HepG2 (cell line): Measurements from ENCODE around the gene PIWIL1. TPM values are rescaled to one million over a fixed set of nuclear protein-coding genes. Genes with fewer than 3 reads are reported as not detected.

ENCODE experiments used
- ATAC-seq: fragments of 200-7000 bp; cut with Tn5 transposase; 3 replicates; pipeline ENCODE4 v1.9.1; 2020; ENCODE audit warnings: mild to moderate bottlenecking, moderate library complexity
- BruUV-seq: library from RNA; stranded (reverse); fragments of 400-500 nt; replicated peaks from 2 replicates; lab custom pipeline; 2021; lab: Mats Ljungman, UMichigan
- CTCF ChIA-PET: fragments of 300-600 bp; formaldehyde crosslinking; extraction: SDS; loops from one replicate; lab custom pipeline; 2021; ENCODE audit warnings: low total read pairs, inconsistent platforms, low intra/inter-chr PET ratio; lab: Yijun Ruan, JAX
- POLR2A ChIA-PET: fragments of 350-600 bp; sonication (Branson Sonifier 250); formaldehyde crosslinking; loops from one replicate; lab custom pipeline; 2020; ENCODE audit warnings: antibody characterized with exemption, inconsistent platforms; lab: Yijun Ruan, JAX
- DNase-seq: peaks from one replicate; pipeline ENCODE4 v3.0.0-alpha.2; 2015; ENCODE audit warnings: low spot score
- FAIRE-seq: peaks from 3 replicates; lab custom pipeline; 2011; peaks lifted over from hg19 to GRCh38; lab: Jason Lieb, UNC
- H2AFZ ChIP-seq: one replicate; pipeline ENCODE4 v1.6.1; 2011; ENCODE audit warnings: low read length, inconsistent platforms
- H3K27ac ChIP-seq: fragments of 300-600 bp; 3 replicates; pipeline ENCODE4 v1.8.0; 2011; ENCODE audit warnings: mixed run types, mild to moderate bottlenecking, mixed read lengths, low read length, inconsistent platforms; ENCODE audit not compliant: insufficient read depth; ENCODE audit errors: extremely low read length
- H3K27me3 ChIP-seq, 2 experiments: fragments of 200-600 bp in 1 of 2; 2 replicates in 1 of 2; 3 replicates in 1 of 2; pipeline versions ENCODE4 v1.6.0 to v1.8.0; 2011; ENCODE audit warnings: low read length in 2 of 2, mild to moderate bottlenecking in 2 of 2, moderate library complexity in 2 of 2, inconsistent platforms in 1 of 2; ENCODE audit not compliant: insufficient read depth in 2 of 2, control insufficient read depth in 1 of 2
- H3K36me3 ChIP-seq, 2 experiments: fragments of 200-600 bp in 1 of 2; replicated peaks in 1 of 2; 2 replicates in 1 of 2; 3 replicates in 1 of 2; pipeline versions ENCODE4 v1.5.1 to v1.8.0; 2011; ENCODE audit warnings: low read length in 2 of 2, inconsistent platforms in 1 of 2; ENCODE audit not compliant: insufficient read depth in 2 of 2, control insufficient read depth in 1 of 2
- H3K4me1 ChIP-seq: 2 replicates; pipeline ENCODE4 v1.5.1; 2012; ENCODE audit warnings: low read length, inconsistent platforms; ENCODE audit not compliant: insufficient read depth
- H3K4me2 ChIP-seq: 2 replicates; pipeline ENCODE4 v1.6.0; 2011; ENCODE audit warnings: low read depth, low read length, inconsistent platforms
- H3K4me3 ChIP-seq, 3 experiments: fragments of 200-600 bp in 1 of 3; sonication (generic), shearing (Covaris generic) in 1 of 3; replicated peaks in 1 of 3; 2 replicates each; pipeline ENCODE4 v1.5.1; 2011 to 2016; ENCODE audit warnings: low read length in 3 of 3, inconsistent platforms in 2 of 3, low read depth in 2 of 3, mild to moderate bottlenecking in 2 of 3, control low read depth in 1 of 3, mixed read lengths in 1 of 3; ENCODE audit not compliant: insufficient read depth in 1 of 3
- H3K79me2 ChIP-seq: one replicate; pipeline ENCODE4 v1.6.1; 2011; ENCODE audit warnings: low read length, inconsistent platforms; ENCODE audit not compliant: insufficient read depth
- H3K9ac ChIP-seq: 2 replicates; pipeline ENCODE4 v1.6.0; 2011; ENCODE audit warnings: mild to moderate bottlenecking, low read depth, low read length, inconsistent platforms; ENCODE audit not compliant: insufficient read depth
- H3K9me3 ChIP-seq: 2 replicates; pipeline ENCODE4 v1.5.1; 2012; ENCODE audit warnings: mild to moderate bottlenecking, low read length
- H4K20me1 ChIP-seq: 2 replicates; pipeline ENCODE4 v1.6.0; 2011; ENCODE audit warnings: inconsistent platforms, mild to moderate bottlenecking, low read length, moderate library complexity; ENCODE audit not compliant: insufficient read depth
- DR1 ChIP-seq: sonication (generic); formaldehyde crosslinking; IDR thresholded peaks from 2 replicates; pipeline ENCODE4 v1.8.0; 2021; ENCODE audit warnings: mild to moderate bottlenecking, missing genetic modification reagents, inconsistent platforms
- HNRNPL ChIP-seq: fragments of 200-400 bp; formaldehyde crosslinking; IDR thresholded peaks from 2 replicates; pipeline ENCODE4 v1.6.1; 2017; ENCODE audit warnings: mild to moderate bottlenecking, low read depth, low read length
- ISL2 ChIP-seq: sonication (generic); formaldehyde crosslinking; IDR thresholded peaks from 2 replicates; pipeline ENCODE4 v1.5.0; 2020; ENCODE audit warnings: missing genetic modification reagents
- KAT8 ChIP-seq: IDR thresholded peaks from 2 replicates; pipeline ENCODE4 v1.6.1; 2016; ENCODE audit warnings: missing genetic modification reagents, missing compliant biosample characterization
- KDM3A ChIP-seq: IDR thresholded peaks from 2 replicates; pipeline ENCODE4 v1.6.1; 2018; ENCODE audit warnings: low read depth, missing compliant biosample characterization
- MXD4 ChIP-seq: IDR thresholded peaks from 2 replicates; pipeline ENCODE4 v1.6.1; 2016; ENCODE audit warnings: mild to moderate bottlenecking, missing biosample characterization, missing genetic modification reagents
- NFRKB ChIP-seq: fragments of 450-650 bp; IDR thresholded peaks from 2 replicates; pipeline ENCODE4 v1.6.1; 2017
- RXRA ChIP-seq: sonication (generic); formaldehyde crosslinking; IDR thresholded peaks from 2 replicates; pipeline ENCODE4 v1.5.1; 2020; ENCODE audit warnings: missing genetic modification reagents
- SOX6 ChIP-seq, 2 experiments: fragments of 450-650 bp in 1 of 2; sonication (generic) in 1 of 2; formaldehyde crosslinking in 1 of 2; IDR thresholded peaks; 2 replicates each; pipeline versions ENCODE4 v1.4.0 to v1.6.1; 2017 to 2020; ENCODE audit warnings: antibody characterized with exemption in 1 of 2, mild to moderate bottlenecking in 1 of 2, missing genetic modification reagents in 1 of 2
- SRSF4 ChIP-seq: fragments of 200-400 bp; formaldehyde crosslinking; IDR thresholded peaks from one replicate; pipeline ENCODE4 v1.6.1; 2018; ENCODE audit warnings: mild to moderate bottlenecking, low read depth, low read length, moderate library complexity; ENCODE audit not compliant: poor library complexity, severe bottlenecking
- TAF15 ChIP-seq: fragments of 200-400 bp; formaldehyde crosslinking; IDR thresholded peaks from one replicate; pipeline ENCODE4 v1.6.1; 2018; ENCODE audit warnings: mild to moderate bottlenecking, low read depth, low read length; ENCODE audit not compliant: poor library complexity, severe bottlenecking
- YY1 ChIP-seq: IDR thresholded peaks from 2 replicates; pipeline ENCODE4 v1.6.1; 2011; ENCODE audit warnings: low read length, low read depth, moderate library complexity, mild to moderate bottlenecking; ENCODE audit not compliant: insufficient read depth, insufficient replicate concordance
- ZFX ChIP-seq: sonication (generic); formaldehyde crosslinking; IDR thresholded peaks from 2 replicates; pipeline ENCODE4 v1.4.0; 2020; ENCODE audit warnings: mild to moderate bottlenecking, low read depth, missing genetic modification reagents, moderate library complexity
- ZNF160 ChIP-seq: sonication (generic); formaldehyde crosslinking; IDR thresholded peaks from 2 replicates; pipeline ENCODE4 v1.8.0; 2022; ENCODE audit warnings: mild to moderate bottlenecking, inconsistent platforms, missing genetic modification reagents
- ZNF317 ChIP-seq: sonication (generic); formaldehyde crosslinking; IDR thresholded peaks from 2 replicates; pipeline ENCODE4 v1.5.0; 2020; ENCODE audit warnings: mild to moderate bottlenecking, missing genetic modification reagents
- ZNF749 ChIP-seq: sonication (generic); formaldehyde crosslinking; IDR thresholded peaks from 2 replicates; pipeline ENCODE4 v1.8.0; 2022; ENCODE audit warnings: mild to moderate bottlenecking, missing genetic modification reagents, moderate library complexity, borderline replicate concordance
- ZSCAN25 ChIP-seq: sonication (generic); formaldehyde crosslinking; IDR thresholded peaks from 2 replicates; pipeline ENCODE4 v1.8.0; 2022; ENCODE audit warnings: mild to moderate bottlenecking, missing genetic modification reagents
- WGBS: methylation state at CpG from one replicate; pipeline ENCODE4 v1.1.6; 2017; ENCODE audit warnings: low lambda C conversion rate; 5-methylcytosine and 5-hydroxymethylcytosine counted together
- in situ Hi-C: cut with HindIII; loops from 2 replicates; pipeline ENCODE4 v1.10.0; 2017; ENCODE audit warnings: low pct_unique_long_range_greater_than_20kb; ENCODE audit not compliant: extremely low pct_ligation_motif_present
- intact Hi-C: fragments of 100-400 bp; cut with micrococcal nuclease; formaldehyde crosslinking; loops from one replicate; pipeline ENCODE4 v1.10.0; 2022; ENCODE audit not compliant: unreplicated experiment
- polyA plus RNA-seq, 8 experiments: library from polyadenylated mRNA; depleted of rRNA in 3 of 8; stranded (reverse) in 7 of 8; unstranded in 1 of 8; fragments of >200 nt; fragmentation: Illumina TruSeq in 4 of 8; extraction: Trizol in 4 of 8; gene quantifications; 2 replicates each; pipeline versions ENCODE4 v1.2.1 to v1.2.3, GENCODE V29; 2011 to 2016; ENCODE audit warnings: low read depth in 4 of 8, missing spikeins in 1 of 8, mixed read lengths in 1 of 8; ENCODE audit not compliant: insufficient read depth in 1 of 8
- total RNA-seq, 5 experiments: library from RNA; depleted of rRNA; stranded (reverse); fragments of >200 nt; fragmentation: Illumina TruSeq; extraction: Trizol; gene quantifications; 2 replicates each; pipeline ENCODE4 v1.2.3, GENCODE V29; 2016; ENCODE audit warnings: low read depth in 1 of 5
- TF ChIP-seq, protein P1 (sequence below): sonication (generic); formaldehyde crosslinking; IDR thresholded peaks from 2 replicates; pipeline ENCODE4 v1.4.0; 2020; ENCODE audit warnings: missing genetic modification reagents, low read depth, mild to moderate bottlenecking, borderline replicate concordance
- TF ChIP-seq, protein P2 (sequence below): sonication (generic); formaldehyde crosslinking; IDR thresholded peaks from 2 replicates; pipeline ENCODE4 v1.5.1; 2020; ENCODE audit warnings: missing genetic modification reagents, mild to moderate bottlenecking, borderline replicate concordance
- TF ChIP-seq, protein P3 (sequence below): sonication (generic); formaldehyde crosslinking; IDR thresholded peaks from 2 replicates; pipeline ENCODE4 v1.4.0; 2020; ENCODE audit warnings: missing genetic modification reagents

The PIWIL1 gene
- total and polyA plus RNA-seq, 2 of the 13 experiments (the other 11 are each of a cell fraction or from before 2014, with no cell fraction given) = not detected

DNA sequence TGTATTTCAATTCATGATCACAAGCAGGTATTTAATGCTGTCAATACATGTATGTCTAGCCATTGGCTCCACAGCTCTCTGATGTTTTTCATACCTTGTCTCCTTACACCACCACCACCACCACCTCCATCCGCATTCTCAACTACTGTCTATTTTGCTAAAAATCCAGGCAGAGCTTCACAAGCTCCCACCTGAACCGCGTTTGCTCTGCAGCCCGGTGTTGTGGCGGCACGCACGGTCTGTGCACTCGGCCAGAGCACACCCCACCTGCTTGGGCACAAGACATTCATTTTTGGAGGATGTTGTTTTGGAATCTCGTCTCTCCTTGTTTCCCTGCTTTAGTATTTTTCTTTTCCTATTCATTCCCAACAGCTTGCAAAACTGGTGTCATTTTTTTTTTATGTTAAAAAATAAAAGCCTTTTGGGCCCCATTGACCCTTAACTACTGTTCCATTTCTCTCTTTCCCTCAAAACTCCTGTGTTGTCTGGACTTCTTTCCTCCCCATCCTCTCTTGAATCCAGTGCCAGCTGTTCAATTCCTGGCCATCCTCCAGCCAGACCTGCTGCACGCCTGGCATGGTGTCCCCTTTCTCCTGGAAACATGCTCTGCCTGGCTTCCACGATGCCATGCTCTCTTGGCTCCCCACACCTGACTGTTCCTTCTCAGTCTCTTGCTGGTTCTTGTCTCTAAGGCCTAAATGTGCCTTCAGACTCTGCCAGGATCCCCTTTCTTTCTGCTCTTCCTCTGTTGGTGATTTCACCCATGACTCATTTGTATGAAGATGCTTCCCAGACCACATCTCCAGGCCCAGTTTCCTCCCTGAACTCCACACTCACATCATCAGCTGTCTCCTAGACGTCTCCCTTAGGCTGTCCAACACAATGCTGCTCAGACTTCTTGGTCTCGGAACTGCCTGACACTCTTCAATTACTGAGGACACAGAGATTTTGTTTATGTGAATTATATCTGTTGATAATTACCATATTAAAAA is 37.9 kb downstream of the PIWIL1 start:
- Histone ChIP-seq H3K27me3 (peaks cover 6 to 49% of the 10 kb centered on the region in 2 experiments; a peak in 3 of 5 replicates), H2AFZ (no peak overlapping the region)
- WGBS = 9% methylated on average over 13 of the region's 13 CpGs

DNA sequence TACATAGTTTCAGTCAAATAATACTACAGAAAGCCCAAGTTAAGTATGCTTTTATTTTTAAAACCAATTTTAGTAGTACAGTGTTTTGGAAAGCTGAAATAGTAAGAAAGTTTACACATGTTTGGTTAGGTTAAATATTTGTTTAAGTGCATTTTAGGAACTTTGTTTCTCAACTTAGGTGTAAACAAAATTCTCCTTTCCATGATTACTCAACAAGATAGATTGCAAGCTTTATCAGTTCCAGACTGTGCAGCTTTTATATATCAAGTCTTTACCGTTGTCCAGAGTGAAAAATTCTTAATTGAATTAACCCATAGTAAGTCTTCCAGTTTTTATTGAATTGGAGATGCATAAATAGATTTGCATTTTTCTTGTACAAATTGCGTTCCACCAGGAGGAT is 45.1 kb downstream of the PIWIL1 start:
- BruUV-seq = no TSS peak
- no peak for TF ChIP-seq ZNF317 (CRISPR knock-in tag)
- TF ChIP-seq, protein P1, sequence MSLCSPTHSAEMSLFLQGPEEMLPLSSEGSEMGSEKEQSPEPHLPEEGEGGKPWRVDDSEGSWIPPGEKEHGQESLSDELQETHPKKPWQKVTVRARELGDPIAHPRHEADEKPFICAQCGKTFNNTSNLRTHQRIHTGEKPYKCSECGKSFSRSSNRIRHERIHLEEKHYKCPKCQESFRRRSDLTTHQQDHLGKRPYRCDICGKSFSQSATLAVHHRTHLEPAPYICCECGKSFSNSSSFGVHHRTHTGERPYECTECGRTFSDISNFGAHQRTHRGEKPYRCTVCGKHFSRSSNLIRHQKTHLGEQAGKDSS (CRISPR knock-in tag) = no peak
- TF ChIP-seq, protein P2, sequence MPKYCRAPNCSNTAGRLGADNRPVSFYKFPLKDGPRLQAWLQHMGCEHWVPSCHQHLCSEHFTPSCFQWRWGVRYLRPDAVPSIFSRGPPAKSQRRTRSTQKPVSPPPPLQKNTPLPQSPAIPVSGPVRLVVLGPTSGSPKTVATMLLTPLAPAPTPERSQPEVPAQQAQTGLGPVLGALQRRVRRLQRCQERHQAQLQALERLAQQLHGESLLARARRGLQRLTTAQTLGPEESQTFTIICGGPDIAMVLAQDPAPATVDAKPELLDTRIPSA (CRISPR knock-in tag) = no peak
- TF ChIP-seq ZNF749 (CRISPR knock-in tag) = no peak
- no peak for TF ChIP-seq RXRA (CRISPR knock-in tag)
- TF ChIP-seq ZSCAN25 (CRISPR knock-in tag) = no peak
- TF ChIP-seq KDM3A (CRISPR knock-in tag) = no peak
- no peak for TF ChIP-seq NFRKB
- TF ChIP-seq, protein P3, sequence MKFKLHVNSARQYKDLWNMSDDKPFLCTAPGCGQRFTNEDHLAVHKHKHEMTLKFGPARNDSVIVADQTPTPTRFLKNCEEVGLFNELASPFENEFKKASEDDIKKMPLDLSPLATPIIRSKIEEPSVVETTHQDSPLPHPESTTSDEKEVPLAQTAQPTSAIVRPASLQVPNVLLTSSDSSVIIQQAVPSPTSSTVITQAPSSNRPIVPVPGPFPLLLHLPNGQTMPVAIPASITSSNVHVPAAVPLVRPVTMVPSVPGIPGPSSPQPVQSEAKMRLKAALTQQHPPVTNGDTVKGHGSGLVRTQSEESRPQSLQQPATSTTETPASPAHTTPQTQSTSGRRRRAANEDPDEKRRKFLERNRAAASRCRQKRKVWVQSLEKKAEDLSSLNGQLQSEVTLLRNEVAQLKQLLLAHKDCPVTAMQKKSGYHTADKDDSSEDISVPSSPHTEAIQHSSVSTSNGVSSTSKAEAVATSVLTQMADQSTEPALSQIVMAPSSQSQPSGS = no peak
- TF ChIP-seq HNRNPL = no peak
- TF ChIP-seq SOX6 (IDR thresholded peaks at IDR 0.05) = no peak
- TF ChIP-seq SOX6 (CRISPR knock-in tag; IDR thresholded peaks at IDR 0.05) = no peak
- TF ChIP-seq ISL2 (CRISPR knock-in tag) = no peak

More for the DNA sequence above, 37.9 kb downstream of the PIWIL1 start:
- Histone ChIP-seq H3K27ac (no peak overlapping the region), H3K9ac (no peak overlapping the region), H3K4me2 (no peak overlapping the region), H3K36me3 (no peaks in the 10 kb centered on the region), H3K9me3 (no peaks in the 10 kb centered on the region), H4K20me1 (no peaks in the 10 kb centered on the region), H3K4me1 (no peaks in the 10 kb centered on the region), H3K4me3 (no peak overlapping the region), H3K79me2 (no peaks in the 10 kb centered on the region)
- FAIRE-seq (no peak), ATAC-seq (no peak), DNase-seq (no peak)
- POLR2A ChIA-PET = no interaction called here
- in situ Hi-C loops (no loop called here), intact Hi-C loops (no loop called here)
- no TSS peak for BruUV-seq
- TF ChIP-seq KAT8 = no peak
- TF ChIP-seq TAF15 = no peak
- TF ChIP-seq YY1 = no peak
- TF ChIP-seq ZFX (CRISPR knock-in tag) = no peak
- no peak for TF ChIP-seq DR1 (CRISPR knock-in tag)
- no peak for TF ChIP-seq MXD4 (CRISPR knock-in tag)
- TF ChIP-seq ZNF160 (CRISPR knock-in tag) = no peak
- no peak for TF ChIP-seq SRSF4
- TF ChIP-seq HNRNPL = no peak
- CTCF ChIA-PET = no interaction called here

More for the DNA sequence above, 45.1 kb downstream of the PIWIL1 start:
- no peak overlapping the region for H3K4me3 ChIP-seq
- whole genome bisulfite sequencing = 2% methylated on average over 2 of the region's 2 CpGs
- no peak overlapping the region for H2AFZ ChIP-seq
- H3K4me1 ChIP-seq = no peaks in the 10 kb centered on the region
- H3K36me3 ChIP-seq = no peaks in the 10 kb centered on the region
- ATAC-seq (no peak), FAIRE-seq (no peak), DNase-seq (no peak)
- H3K27ac ChIP-seq = no peak overlapping the region
- POLR2A ChIA-PET = no interaction called here
- in situ Hi-C loops (no loop called here), intact Hi-C loops (no loop called here)
- no peaks in the 10 kb centered on the region for H4K20me1 ChIP-seq
- H3K9ac ChIP-seq = no peak overlapping the region
- no peaks in the 10 kb centered on the region; a peak in 1 of 5 replicates for H3K27me3 ChIP-seq
- H3K4me2 ChIP-seq = no peak overlapping the region
- H3K79me2 ChIP-seq = no peaks in the 10 kb centered on the region
- CTCF ChIA-PET = no interaction called here
- no peaks in the 10 kb centered on the region for H3K9me3 ChIP-seq
